Erythroblast (primary cell): ENCODE measurements around the gene CMTM5.

Experiments used
- GATA1 ChIP-seq: IDR thresholded peaks from 2 replicates; pipeline ENCODE4 v1.6.1; 2011; ENCODE audit warnings: low read depth, mild to moderate bottlenecking, control low read depth, low read length, moderate library complexity
- POLR2A ChIP-seq: IDR thresholded peaks from 2 replicates; pipeline ENCODE4 v1.6.1; 2011; ENCODE audit warnings: mild to moderate bottlenecking, low read length

DNA sequence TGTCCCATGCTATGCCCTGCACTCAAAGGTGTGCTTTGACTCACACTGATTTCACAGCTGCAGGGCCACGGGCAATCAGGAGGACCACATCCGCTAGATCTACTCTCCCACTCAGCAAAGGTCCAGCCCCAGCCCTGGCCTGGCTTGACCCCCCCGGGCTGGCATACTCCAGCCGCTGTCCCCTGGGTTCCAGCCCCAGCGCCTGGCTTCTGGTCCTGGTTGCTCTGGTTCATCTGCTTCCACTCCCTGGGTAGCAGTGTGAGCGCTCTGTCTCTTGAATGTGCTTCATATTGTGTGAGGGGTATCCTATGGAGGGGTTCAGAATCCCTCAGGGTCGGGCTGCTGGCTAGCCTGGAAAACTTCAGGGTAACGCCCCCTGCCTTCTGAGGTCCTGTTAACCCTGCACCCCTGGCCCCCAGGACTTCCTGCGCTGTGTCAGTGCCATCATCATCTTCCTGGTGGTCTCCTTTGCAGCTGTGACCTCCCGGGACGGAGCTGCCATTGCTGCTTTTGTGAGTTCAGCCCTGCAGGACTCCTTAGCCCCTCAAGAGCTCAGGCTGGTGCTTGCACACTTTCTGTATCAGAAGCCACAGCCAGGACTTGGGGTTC lies 1.9 kb downstream of the CMTM5 start:
- no peak for TF ChIP-seq POLR2A
- TF ChIP-seq GATA1 = no peak
